NCI-H2227 (cell line): ENCODE measurements around the gene ILK.

Experiments used
- DNase-seq: peaks from one replicate; lab custom pipeline; 2025; ENCODE audit not compliant: unreplicated experiment; lab: John Stamatoyannopoulos, UW

The ILK gene

GRCh38 chr11:6654281-6655019 is 50.9 kb downstream of the ILK start:
- peak; percentile 52 for DNase-seq

- peak; percentile 60 for DNase-seq
These were observed 51.6 kb downstream of the ILK start for GRCh38 chr11:6655020-6655789.

GRCh38 chr11:6655790-6656583 is 52.4 kb downstream of the ILK start, which contains the start of gene DCHS1:
DCHS1 (minus strand) TSS chr11:6655809; CDS start chr11:6641613, 14,196 bp downstream.
- DNase-seq, result peak; percentile 71

- no peak for DNase-seq
These were observed 53.0 kb downstream of the ILK start for GRCh38 chr11:6656584-6656915.

GRCh38 chr11:6656936-6657335 is 53.4 kb downstream of the ILK start:
- peak; percentile 18 for DNase-seq

- no peak for DNase-seq
These were observed 53.8 kb downstream of the ILK start for GRCh38 chr11:6657346-6657745.

- DNase-seq, result no peak
These were observed 55.1 kb downstream of the ILK start for GRCh38 chr11:6658647-6659046.
